Measurements from ENCODE around the gene ITPKC. TPM values are rescaled to one million over a fixed set of nuclear protein-coding genes. Genes with fewer than 3 reads are reported as not detected.
"Not testable (repeated sequence)": the region's sequence is repeated elsewhere in the genome, so short reads cannot be mapped to it uniquely, and the experiment has no call there.

Gene ITPKC
- total RNA-seq, 2 experiments from 2014 or later = 6.6 to 6.8 TPM

DNA sequence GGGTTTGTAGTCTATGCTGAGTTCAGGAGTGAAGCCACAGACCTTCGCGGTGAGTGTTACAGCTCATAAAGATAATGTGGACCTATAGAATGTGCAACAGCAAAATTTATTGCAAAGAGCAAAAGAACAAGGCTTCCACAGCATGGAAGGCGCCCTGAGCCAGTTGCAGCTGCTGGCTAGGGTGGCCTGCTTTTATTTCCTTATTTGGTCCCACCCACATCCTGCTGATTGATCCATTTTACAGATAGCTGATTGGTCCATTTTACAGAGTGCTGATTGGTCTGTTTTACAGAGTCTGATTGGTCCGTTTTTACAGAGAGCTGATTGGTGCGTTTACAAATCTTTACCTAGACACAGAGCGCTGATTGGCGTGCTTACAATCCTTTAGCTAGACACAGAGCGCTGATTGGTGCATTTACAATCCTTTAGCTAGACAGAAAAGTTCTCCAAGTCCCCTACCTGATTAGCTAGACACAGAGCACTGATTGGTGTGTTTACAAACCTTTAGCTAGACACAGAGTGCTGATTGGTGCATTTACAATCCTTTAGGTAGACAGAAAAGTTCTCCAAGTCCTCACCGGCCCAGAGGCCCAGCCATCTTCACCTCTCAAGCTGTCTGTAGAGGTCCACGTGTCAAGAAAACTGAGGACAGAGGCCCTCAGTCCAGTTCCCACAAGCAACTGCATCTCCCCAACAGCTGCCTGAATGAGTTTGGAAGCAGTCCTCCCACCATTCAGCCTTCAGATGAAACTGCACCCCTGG, 54.4 kb downstream of the ITPKC start:
- peaks cover 24% of the 10 kb centered on the region for H3K36me3 Mint-ChIP-seq (ENCODE audit: low read depth)
- POLR2A ChIA-PET = interaction anchor here (1.1 to 1.6 kb wide), 5 partner anchors 10 to 34 kb away, joined by 3 to 8 read pairs (median 5); partner anchors contain the start of gene ACTMAP
- H3K27ac Mint-ChIP-seq, DNase-seq, H3K9me3 Mint-ChIP-seq, H3K4me3 Mint-ChIP-seq, H3K27me3 Mint-ChIP-seq: not testable (repeated sequence)
- CTCF ChIA-PET = interaction anchor here (2.2 kb wide), 1 partner anchor 34 kb away, joined by 7 read pairs; no protein-coding TSS in a partner anchor
- peaks cover 14% of the 10 kb centered on the region for H3K4me1 Mint-ChIP-seq

DNA sequence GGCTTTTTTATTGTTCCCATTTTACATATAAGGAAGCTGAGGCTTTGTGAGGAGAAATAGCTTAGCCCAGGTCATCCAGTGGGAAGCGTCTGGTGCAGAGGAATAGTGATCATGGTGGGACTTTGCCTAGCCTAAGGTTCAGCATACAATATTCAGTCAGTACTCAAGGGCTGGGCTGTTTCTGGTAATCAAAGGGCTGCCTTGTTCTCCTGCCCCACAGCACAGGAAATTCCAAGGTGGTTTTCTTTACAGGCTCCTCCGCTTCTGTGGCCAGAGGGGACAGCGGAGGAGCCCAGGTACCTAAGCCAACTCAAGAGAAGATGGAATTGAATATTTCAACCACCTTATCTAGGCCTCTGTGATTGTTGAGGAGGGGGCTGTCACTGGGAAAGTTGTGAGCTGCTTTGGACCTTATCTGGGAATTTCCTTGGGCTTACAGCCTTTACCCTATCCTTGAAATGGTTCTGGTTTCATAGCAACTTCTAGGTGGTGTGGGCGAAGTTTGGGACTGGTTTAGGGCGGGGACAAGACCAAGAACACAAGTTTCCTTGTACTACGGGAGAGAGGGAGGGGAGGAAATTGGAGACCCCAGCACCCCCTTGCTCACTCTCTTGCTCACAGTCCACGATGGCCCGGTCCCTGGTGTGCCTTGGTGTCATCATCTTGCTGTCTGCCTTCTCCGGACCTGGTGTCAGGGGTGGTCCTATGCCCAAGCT, 58.2 kb downstream of the ITPKC start, which contains the start of gene MIA:
MIA (plus strand) TSS at position 606 of the 716 bp plus-strand sequence; CDS start at position 628, 22 bp downstream.
- Mint-ChIP-seq H3K4me3 (no peak within 1 kb of the TSS), H3K27ac (no peak within 1 kb of the TSS), H3K27me3 (peaks cover 2% of the 10 kb centered on the region), H3K36me3 (ENCODE audit: low read depth) (peaks cover 20% of the 10 kb centered on the region), H3K4me1 (peaks cover 37% of the 10 kb centered on the region), H3K9me3 (no peaks in the 10 kb centered on the region)
- POLR2A ChIA-PET = interaction anchor here (7.7 kb wide), 1 partner anchor 23 kb away, joined by 244 read pairs; the partner anchor contains the start of genes ACTMAP and SNRPA
- DNase-seq = no peak
- CTCF ChIA-PET = interaction anchor here (0.6 to 4.1 kb wide), 3 partner anchors 22 to 114 kb away, joined by 3 to 48 read pairs (median 5); partner anchors contain the start of genes ACTMAP and SNRPA

DNA sequence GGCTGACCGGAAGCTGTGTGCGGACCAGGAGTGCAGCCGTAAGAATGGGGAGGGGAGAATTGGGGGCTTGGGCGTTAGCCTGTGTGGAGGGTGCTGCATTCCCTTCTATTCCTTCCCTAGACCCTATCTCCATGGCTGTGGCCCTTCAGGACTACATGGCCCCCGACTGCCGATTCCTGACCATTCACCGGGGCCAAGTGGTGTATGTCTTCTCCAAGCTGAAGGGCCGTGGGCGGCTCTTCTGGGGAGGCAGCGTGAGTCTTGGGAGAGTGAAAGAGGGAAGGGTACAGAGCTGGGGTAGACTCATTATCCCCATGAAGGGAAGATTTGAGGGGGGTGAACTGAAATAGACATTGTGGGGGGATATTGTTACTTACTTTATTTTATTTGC, 58.7 kb downstream of the ITPKC start:
- Mint-ChIP-seq H3K9me3 (no peaks in the 10 kb centered on the region), H3K27ac (no peak overlapping the region), H3K4me3 (no peak overlapping the region), H3K27me3 (peaks cover 2% of the 10 kb centered on the region), H3K36me3 (ENCODE audit: low read depth) (peaks cover 22% of the 10 kb centered on the region), H3K4me1 (peaks cover 40% of the 10 kb centered on the region)
- ChIA-PET POLR2A (interaction anchor here (3.7 to 7.7 kb wide), 2 partner anchors 23 to 26 kb away, joined by 161 to 244 read pairs; partner anchors contain the start of genes ACTMAP, EGLN2 and SNRPA), CTCF (interaction anchor here (1.3 to 4.1 kb wide), 3 partner anchors 22 to 31 kb away, joined by 5 to 48 read pairs (median 41); partner anchors contain the start of genes ACTMAP, EGLN2 and SNRPA)
- DNase-seq = no peak

DNA sequence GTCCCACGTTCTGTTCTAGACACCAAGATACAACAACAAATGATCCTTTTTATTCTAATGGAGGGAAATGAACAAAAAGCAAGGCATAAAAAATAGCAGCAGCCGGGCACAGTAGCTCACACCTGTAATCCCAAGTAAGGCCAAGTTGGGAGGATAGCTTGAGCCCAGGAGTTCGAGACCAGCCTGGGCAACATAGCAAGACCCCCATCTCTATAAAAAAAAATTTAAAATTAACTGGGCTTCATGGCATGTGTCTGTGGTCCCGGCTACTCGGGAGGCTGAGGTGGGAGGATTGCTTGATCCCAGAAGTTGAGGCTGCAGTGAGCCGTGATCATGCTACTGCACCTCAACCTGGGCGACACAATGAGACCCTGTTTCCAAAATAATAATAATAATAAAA, 59.5 kb downstream of the ITPKC start:
- Mint-ChIP-seq H3K4me1 (peaks cover 36% of the 10 kb centered on the region), H3K36me3 (ENCODE audit: low read depth) (peaks cover 20% of the 10 kb centered on the region), H3K9me3 (no peaks in the 10 kb centered on the region), H3K27me3 (peaks cover 2% of the 10 kb centered on the region), H3K27ac (no peak overlapping the region), H3K4me3 (no peak overlapping the region)
- ChIA-PET POLR2A (interaction anchor here (2.6 to 7.7 kb wide), 3 partner anchors 24 to 86 kb away, joined by 11 to 244 read pairs (median 161); partner anchors contain the start of genes ACTMAP, EGLN2, NUMBL and SNRPA), CTCF (interaction anchor here (1.7 to 4.1 kb wide), 4 partner anchors 22 to 43 kb away, joined by 6 to 50 read pairs (median 44); partner anchors contain the start of genes ACTMAP, EGLN2 and SNRPA)
- no peak for DNase-seq

DNA sequence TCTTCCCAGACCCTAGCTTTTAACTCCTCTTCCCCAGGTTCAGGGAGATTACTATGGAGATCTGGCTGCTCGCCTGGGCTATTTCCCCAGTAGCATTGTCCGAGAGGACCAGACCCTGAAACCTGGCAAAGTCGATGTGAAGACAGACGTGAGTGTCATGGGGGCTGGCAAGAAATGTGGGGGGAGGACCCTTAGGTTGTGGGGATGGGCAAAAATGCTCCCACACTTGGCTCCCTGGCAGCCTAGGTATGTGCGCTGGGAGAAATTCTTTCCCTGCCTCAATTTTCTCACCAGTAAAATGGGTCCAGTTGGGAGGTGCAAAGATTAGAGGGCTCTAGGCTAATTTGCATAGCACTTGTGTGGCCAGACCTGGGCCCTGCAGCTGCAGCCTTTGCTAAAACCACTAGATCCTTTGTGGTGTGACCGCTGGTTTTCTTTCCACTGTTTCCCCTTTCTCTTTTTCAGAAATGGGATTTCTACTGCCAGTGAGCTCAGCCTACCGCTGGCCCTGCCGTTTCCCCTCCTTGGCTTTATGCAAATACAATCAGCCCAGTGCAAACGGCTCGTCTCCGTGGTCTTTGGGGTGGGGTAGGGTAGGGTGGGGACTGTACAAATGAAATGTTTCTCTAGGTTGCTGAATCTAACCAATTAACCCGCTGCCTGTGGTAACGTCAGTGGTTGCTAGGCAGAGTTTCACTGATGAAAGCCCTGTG, 60.2 kb downstream of the ITPKC start:
- peaks cover 36% of the 10 kb centered on the region for H3K4me1 Mint-ChIP-seq
- ChIA-PET POLR2A (interaction anchor here (0.7 to 7.7 kb wide), 19 partner anchors 9 to 550 kb away, joined by 3 to 244 read pairs (median 4); partner anchors contain the start of genes ACTMAP, COQ8B, EGLN2 and ITPKC), CTCF (interaction anchor here (0.8 to 4.1 kb wide), 14 partner anchors 9 to 806 kb away, joined by 3 to 50 read pairs (median 4); partner anchors contain the start of genes ACTMAP, EGLN2, PSMC4 and SNRPA)
- H3K27ac Mint-ChIP-seq = peak overlapping the region; percentile 99
- peak; percentile 95 for DNase-seq
- peak overlapping the region; percentile 95 for H3K4me3 Mint-ChIP-seq
- peaks cover 2% of the 10 kb centered on the region for H3K27me3 Mint-ChIP-seq
- H3K9me3 Mint-ChIP-seq = no peaks in the 10 kb centered on the region
- H3K36me3 Mint-ChIP-seq (ENCODE audit: low read depth) = peaks cover 22% of the 10 kb centered on the region

DNA sequence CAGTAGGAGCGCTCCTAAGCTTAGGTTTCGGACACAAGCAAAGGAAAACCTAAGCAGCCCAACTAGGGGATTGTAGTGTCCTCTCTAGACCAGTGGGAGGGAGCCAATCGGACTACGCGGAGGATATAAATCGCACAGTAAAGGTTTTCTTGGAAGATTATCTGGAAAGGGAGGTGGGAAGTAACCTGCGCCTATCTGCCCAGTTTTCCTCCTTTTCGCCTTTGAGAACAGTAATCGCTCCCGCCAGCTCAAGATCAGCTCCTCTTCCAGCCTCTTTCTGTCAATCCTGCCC, 60.7 kb downstream of the ITPKC start:
- POLR2A ChIA-PET = interaction anchor here (0.7 to 7.7 kb wide), 23 partner anchors 9 to 572 kb away, joined by 3 to 244 read pairs (median 4); partner anchors contain the start of genes ACTMAP, COQ8B, EGLN2 and ITPKC
- no peak for DNase-seq
- CTCF ChIA-PET = interaction anchor here (0.8 to 4.1 kb wide), 16 partner anchors 9 to 807 kb away, joined by 3 to 50 read pairs (median 5); partner anchors contain the start of genes ACTMAP, EGLN2, PSMC4 and SNRPA
- H3K4me1 Mint-ChIP-seq = peaks cover 36% of the 10 kb centered on the region
- H3K9me3 Mint-ChIP-seq = no peaks in the 10 kb centered on the region
- H3K27me3 Mint-ChIP-seq = peaks cover 2% of the 10 kb centered on the region
- peak overlapping the region; percentile 99 for H3K27ac Mint-ChIP-seq
- peaks cover 24% of the 10 kb centered on the region for H3K36me3 Mint-ChIP-seq (ENCODE audit: low read depth)
- H3K4me3 Mint-ChIP-seq = peak overlapping the region; percentile 95

DNA sequence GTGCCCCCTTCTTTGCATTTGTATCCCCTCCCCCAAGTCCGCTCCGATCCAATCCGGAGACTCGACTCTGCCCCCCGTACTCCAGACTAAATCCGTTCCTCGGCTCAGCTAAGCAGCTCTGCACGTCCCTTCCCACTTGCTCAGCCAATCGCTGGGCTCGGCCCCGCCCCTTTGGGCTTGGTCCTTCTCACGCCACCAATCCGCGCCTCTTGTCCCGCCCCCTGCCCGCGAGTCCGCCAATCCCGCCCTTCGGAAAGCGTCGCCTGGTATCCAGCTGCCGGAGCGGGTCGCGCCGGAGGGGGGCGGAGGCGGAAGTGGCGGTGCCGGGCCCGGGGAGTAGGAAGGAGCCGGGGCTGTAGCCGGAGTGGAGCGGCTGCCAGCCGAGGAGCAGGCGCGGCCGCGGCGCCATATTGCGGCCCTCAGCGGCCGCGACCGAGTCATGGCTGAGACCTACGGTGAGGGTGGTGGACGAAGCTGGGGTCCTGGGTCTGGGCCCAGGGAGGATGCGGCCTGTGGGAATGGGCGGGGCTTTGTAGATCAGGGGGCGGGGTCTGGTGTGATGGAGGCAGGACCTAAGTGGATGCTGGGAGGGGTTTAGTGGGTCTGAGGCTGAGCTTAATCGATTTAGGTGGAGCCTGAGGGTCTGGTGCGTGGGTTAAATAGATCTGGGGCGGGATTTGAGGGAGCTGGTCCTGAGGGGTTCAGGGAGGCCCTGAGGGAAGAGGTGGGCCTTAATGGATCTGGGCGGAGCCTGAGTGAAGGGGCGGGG, 61.2 kb downstream of the ITPKC start, which contains the start of gene RAB4B:
RAB4B (plus strand) TSS at position 311 of the 769 bp plus-strand sequence; CDS start at position 440, 129 bp downstream.
- Mint-ChIP-seq H3K36me3 (ENCODE audit: low read depth) (peaks cover 24% of the 10 kb centered on the region), H3K27me3 (peaks cover 2% of the 10 kb centered on the region), H3K4me3 (peak within 1 kb of the TSS; percentile 95), H3K4me1 (peaks cover 36% of the 10 kb centered on the region), H3K9me3 (no peaks in the 10 kb centered on the region), H3K27ac (peak within 1 kb of the TSS; percentile 99)
- POLR2A ChIA-PET = interaction anchor here (0.5 to 7.7 kb wide), 30 partner anchors 8 to 1299 kb away, joined by 3 to 244 read pairs (median 4); partner anchors contain the start of genes ACTMAP, C19orf47, COQ8B and EGLN2
- peak; percentile 100 for DNase-seq
- CTCF ChIA-PET = interaction anchor here (0.8 to 4.1 kb wide), 16 partner anchors 8 to 807 kb away, joined by 3 to 50 read pairs (median 5); partner anchors contain the start of genes ACTMAP, EGLN2, PSMC4 and SNRPA

DNA sequence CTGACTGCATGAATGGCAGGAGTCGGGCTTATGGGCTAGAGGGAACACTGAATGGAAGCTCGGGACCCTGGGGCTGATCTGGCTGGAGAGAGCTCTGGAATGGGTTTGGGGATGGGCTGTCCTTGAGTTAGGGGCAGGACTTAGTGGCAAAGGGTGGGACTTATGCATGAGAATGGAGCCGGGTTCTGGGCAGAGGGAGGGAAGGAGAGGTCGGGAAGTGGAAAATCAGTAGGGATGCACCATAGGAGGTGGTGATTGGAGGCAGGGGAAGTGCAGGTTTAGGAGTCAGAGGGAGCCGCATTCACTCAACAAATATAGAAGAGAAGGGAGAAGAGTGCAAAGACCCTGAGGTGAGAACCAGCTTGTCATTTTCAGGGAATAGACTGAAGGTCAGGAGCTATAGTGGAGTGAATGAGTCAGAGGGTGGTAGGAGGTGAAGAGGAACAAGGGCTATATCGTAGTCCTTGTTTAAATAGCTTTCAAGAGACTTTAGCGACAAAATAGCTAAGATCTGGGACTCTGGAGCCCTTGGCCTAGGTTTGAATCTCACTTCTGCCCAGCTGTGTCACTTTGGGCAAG, 61.9 kb downstream of the ITPKC start:
- CTCF ChIA-PET = interaction anchor here (0.8 to 4.1 kb wide), 8 partner anchors 16 to 117 kb away, joined by 4 to 50 read pairs (median 10); partner anchors contain the start of genes ACTMAP, EGLN2 and SNRPA
- DNase-seq = no peak
- Mint-ChIP-seq H3K4me3 (peak overlapping the region; percentile 95), H3K27ac (peak overlapping the region; percentile 99), H3K27me3 (peaks cover 2% of the 10 kb centered on the region), H3K4me1 (peaks cover 36% of the 10 kb centered on the region), H3K36me3 (ENCODE audit: low read depth) (peaks cover 28% of the 10 kb centered on the region), H3K9me3 (no peaks in the 10 kb centered on the region)
- POLR2A ChIA-PET = interaction anchor here (0.5 to 7.7 kb wide), 18 partner anchors 8 to 1299 kb away, joined by 3 to 244 read pairs (median 4); partner anchors contain the start of genes ACTMAP, C19orf47, COQ8B and EGLN2

DNA sequence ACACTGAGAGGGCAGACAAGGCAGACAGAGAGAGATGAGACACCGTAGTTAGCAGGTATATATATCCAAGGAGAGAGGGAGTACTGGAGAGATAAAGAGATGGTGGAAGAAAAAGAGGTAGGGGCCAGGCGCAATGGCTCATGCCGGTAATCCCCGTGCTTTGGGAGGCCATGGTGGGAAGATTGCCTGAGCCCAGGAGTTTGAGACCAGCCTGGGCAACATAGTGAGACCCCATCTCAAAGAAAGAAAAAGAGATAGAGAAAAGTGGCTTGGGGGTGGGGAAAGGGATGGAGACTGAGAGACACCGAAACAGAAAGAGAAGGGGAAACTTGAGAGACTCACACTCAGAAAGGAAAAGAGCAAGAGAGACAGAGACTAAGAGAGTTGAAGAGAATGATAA, 63.7 kb downstream of the ITPKC start:
- H3K4me3 Mint-ChIP-seq = no peak overlapping the region
- H3K4me1 Mint-ChIP-seq = peaks cover 36% of the 10 kb centered on the region
- DNase-seq = no peak
- H3K27me3 Mint-ChIP-seq = peaks cover 2% of the 10 kb centered on the region
- H3K9me3 Mint-ChIP-seq = no peaks in the 10 kb centered on the region
- CTCF ChIA-PET = interaction anchor here (1.0 kb wide), 1 partner anchor 18 kb away, joined by 3 read pairs; the partner anchor contains the start of gene EGLN2
- H3K27ac Mint-ChIP-seq = no peak overlapping the region
- H3K36me3 Mint-ChIP-seq (ENCODE audit: low read depth) = peaks cover 29% of the 10 kb centered on the region
- POLR2A ChIA-PET = interaction anchor here (7.7 kb wide), 1 partner anchor 28 kb away, joined by 244 read pairs; the partner anchor contains the start of genes ACTMAP and SNRPA

DNA sequence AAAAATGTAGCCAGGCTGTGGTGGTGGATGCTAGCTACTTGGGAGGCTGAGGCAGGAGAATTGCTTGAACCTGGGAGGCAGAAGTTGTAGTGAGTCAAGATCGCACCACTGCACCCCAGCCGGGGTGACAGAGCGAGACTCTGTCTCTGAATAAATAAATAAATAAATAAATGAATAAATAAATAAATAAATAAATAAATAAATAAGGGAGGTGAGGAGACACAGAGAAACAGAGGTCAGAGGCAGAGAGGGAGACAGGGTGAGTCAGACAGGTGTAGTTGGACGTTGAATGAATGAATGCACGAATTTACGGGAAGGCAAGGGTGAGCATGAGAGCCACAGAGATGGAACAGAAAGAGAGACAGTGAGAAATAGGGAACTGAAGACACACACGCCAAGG, 64.2 kb downstream of the ITPKC start:
- ChIA-PET POLR2A (no interaction called here), CTCF (interaction anchor here (0.7 kb wide), 1 partner anchor 97 kb away, joined by 3 read pairs; no protein-coding TSS in a partner anchor)
- Mint-ChIP-seq H3K27me3 (no peaks in the 10 kb centered on the region), H3K4me3 (no peak overlapping the region), H3K4me1 (peaks cover 33% of the 10 kb centered on the region), H3K36me3 (ENCODE audit: low read depth) (peaks cover 31% of the 10 kb centered on the region), H3K27ac (no peak overlapping the region), H3K9me3 (no peaks in the 10 kb centered on the region)
- no peak for DNase-seq
